SK-N-SH (cell line): ENCODE results near the gene SRGN. TPM values are rescaled to one million over a fixed set of nuclear protein-coding genes. Genes with fewer than 3 reads are reported as not detected.

Experiments used
- CTCF ChIA-PET: fragments of 300-600, 350-600 bp; formaldehyde crosslinking; extraction: SDS; loops from one replicate; lab custom pipeline; 2021; lab: Yijun Ruan, JAX
- POLR2A ChIA-PET: fragments of 350-600 bp; sonication (Branson Sonifier 250); formaldehyde crosslinking; extraction: SDS; loops from one replicate; lab custom pipeline; 2020; ENCODE audit warnings: antibody characterized with exemption, inconsistent platforms; lab: Yijun Ruan, JAX
- DNase-seq: peaks from one replicate; pipeline ENCODE4 v3.0.0; 2012
- H2AFZ ChIP-seq: fragments of 200-600 bp; sonication (generic); 2 replicates; pipeline ENCODE4 v1.8.1; 2016; ENCODE audit warnings: antibody characterized with exemption, mild to moderate bottlenecking, low read depth
- H3F3A ChIP-seq: fragments of 200-600 bp; sonication (generic); replicated peaks from 2 replicates; pipeline ENCODE3; 2016; ENCODE audit warnings: antibody characterized with exemption, mild to moderate bottlenecking; ENCODE audit not compliant: insufficient read depth
- H3K27ac ChIP-seq, 2 experiments: fragments of 200-500 bp in 1 of 2; fragments of 200-600 bp in 1 of 2; sonication (Bioruptor generic) in 1 of 2; sonication (generic), shearing (Covaris generic) in 1 of 2; 2 replicates each; pipeline versions ENCODE4 v1.5.1 to v1.6.1; 2014 to 2016; ENCODE audit warnings: low read depth in 2 of 2, inconsistent platforms in 1 of 2, low read length in 1 of 2, mild to moderate bottlenecking in 1 of 2, mixed read lengths in 1 of 2
- H3K27me3 ChIP-seq: fragments of 200-600 bp; sonication (generic), shearing (Covaris generic); 2 replicates; pipeline ENCODE4 v1.6.1; 2016; ENCODE audit warnings: mixed run types; ENCODE audit not compliant: insufficient read depth
- H3K36me3 ChIP-seq, 2 experiments: fragments of 200-500 bp in 1 of 2; fragments of 200-600 bp in 1 of 2; sonication (Bioruptor generic) in 1 of 2; sonication (generic) in 1 of 2; replicated peaks in 1 of 2; 2 replicates each; pipeline versions ENCODE3 to v1.5.1; 2014 to 2016; ENCODE audit warnings: low read length in 1 of 2, mild to moderate bottlenecking in 1 of 2; ENCODE audit not compliant: insufficient read depth in 2 of 2, control insufficient read depth in 1 of 2
- H3K4me1 ChIP-seq, 2 experiments: fragments of 200-500 bp in 1 of 2; fragments of 200-600 bp in 1 of 2; sonication (Bioruptor generic) in 1 of 2; sonication (generic), shearing (Covaris generic) in 1 of 2; 2 replicates each; pipeline versions ENCODE4 v1.5.1 to v1.6.1; 2014 to 2016; ENCODE audit warnings: low read depth in 1 of 2, low read length in 1 of 2, mixed run types in 1 of 2; ENCODE audit not compliant: insufficient read depth in 2 of 2, control insufficient read depth in 1 of 2
- H3K4me2 ChIP-seq: fragments of 200-600 bp; sonication (generic), shearing (Covaris generic); 2 replicates; pipeline ENCODE4 v1.6.1; 2017; ENCODE audit warnings: mixed run types
- H3K4me3 ChIP-seq, 2 experiments: fragments of 200-500 bp in 1 of 2; fragments of 200-600 bp in 1 of 2; sonication (Bioruptor generic) in 1 of 2; sonication (generic), shearing (Covaris generic) in 1 of 2; 2 replicates each; pipeline versions ENCODE4 v1.5.1 to v1.8.1; 2014 to 2016; ENCODE audit warnings: low read depth in 2 of 2, inconsistent platforms in 1 of 2, low read length in 1 of 2, mild to moderate bottlenecking in 1 of 2, mixed read lengths in 1 of 2, moderate library complexity in 1 of 2
- H3K79me2 ChIP-seq: fragments of 200-600 bp; sonication (generic); 2 replicates; pipeline ENCODE4 v1.8.1; 2017; ENCODE audit warnings: mild to moderate bottlenecking; ENCODE audit not compliant: insufficient read depth
- H3K9ac ChIP-seq: fragments of 200-600 bp; sonication (generic); 2 replicates; pipeline ENCODE4 v1.6.1; 2017; ENCODE audit warnings: mixed run types
- H3K9me2 ChIP-seq: fragments of 200-600 bp; sonication (generic); 2 replicates; pipeline ENCODE4 v1.6.1; 2017; ENCODE audit warnings: mixed run types
- H3K9me3 ChIP-seq: fragments of 200-600 bp; sonication (generic); 2 replicates; pipeline ENCODE4 v1.6.1; 2017; ENCODE audit warnings: mixed run types, mild to moderate bottlenecking, moderate library complexity
- H4K20me1 ChIP-seq: fragments of 200-600 bp; sonication (generic); 2 replicates; pipeline ENCODE4 v1.6.1; 2017; ENCODE audit warnings: mild to moderate bottlenecking, mixed run types; ENCODE audit not compliant: insufficient read depth
- CTCF ChIP-seq: fragments of 200-600 bp; sonication (generic); IDR thresholded peaks from 2 replicates; pipeline ENCODE4 v1.6.1; 2017; ENCODE audit warnings: antibody characterized with exemption, mild to moderate bottlenecking, moderate library complexity
- ELF1 ChIP-seq: IDR thresholded peaks from 2 replicates; pipeline ENCODE4 v1.4.0; 2012
- EP300 ChIP-seq, 2 experiments: IDR thresholded peaks; 2 replicates each; pipeline versions ENCODE4 v1.4.0 to v1.6.1; 2012; ENCODE audit warnings: borderline replicate concordance in 1 of 2, low read depth in 1 of 2, low read length in 1 of 2
- EZH2phosphoT487 ChIP-seq: fragments of 200-600 bp; sonication (generic); IDR thresholded peaks from 2 replicates; pipeline ENCODE4 v1.6.1; 2017; ENCODE audit warnings: low read depth, mixed run types, mild to moderate bottlenecking, antibody characterized with exemption, moderate library complexity, borderline replicate concordance
- FOSL2 ChIP-seq: IDR thresholded peaks from 2 replicates; pipeline ENCODE4 v1.4.0; 2012; ENCODE audit warnings: low read depth, mild to moderate bottlenecking, moderate library complexity, borderline replicate concordance
- FOXJ3 ChIP-seq: sonication (generic); formaldehyde crosslinking; IDR thresholded peaks from 2 replicates; pipeline ENCODE4 v1.5.1; 2020; ENCODE audit warnings: mild to moderate bottlenecking, missing genetic modification reagents
- GATA2 ChIP-seq: sonication (generic); formaldehyde crosslinking; IDR thresholded peaks from 2 replicates; pipeline ENCODE4 v1.5.0; 2020; ENCODE audit warnings: mild to moderate bottlenecking, missing genetic modification reagents
- MAX ChIP-seq: IDR thresholded peaks from 2 replicates; pipeline ENCODE4 v1.4.0; 2012; ENCODE audit warnings: low read depth
- NFIC ChIP-seq: IDR thresholded peaks from 2 replicates; pipeline ENCODE4 v1.4.0; 2012; ENCODE audit warnings: borderline replicate concordance
- NRF1 ChIP-seq: IDR thresholded peaks from 2 replicates; pipeline ENCODE4 v1.6.1; 2012; ENCODE audit warnings: low read depth, mild to moderate bottlenecking, low read length
- PBX3 ChIP-seq: IDR thresholded peaks from 2 replicates; pipeline ENCODE4; 2012
- POLR2AphosphoS5 ChIP-seq: IDR thresholded peaks from 2 replicates; pipeline ENCODE4 v1.6.1; 2012; ENCODE audit warnings: low read depth, low read length
- RAD21 ChIP-seq: IDR thresholded peaks from 2 replicates; pipeline ENCODE4 v1.6.1; 2012; ENCODE audit warnings: mild to moderate bottlenecking, low read length
- RCOR1 ChIP-seq: fragments of 150-350 bp; IDR thresholded peaks from 2 replicates; pipeline ENCODE4 v1.6.1; 2017; ENCODE audit warnings: antibody characterized with exemption, low read length
- RXRA ChIP-seq: IDR thresholded peaks from 2 replicates; pipeline ENCODE4 v1.4.0; 2012; ENCODE audit warnings: low read depth, mild to moderate bottlenecking, borderline replicate concordance
- SIN3A ChIP-seq: IDR thresholded peaks from 2 replicates; pipeline ENCODE4 v1.6.1; 2012; ENCODE audit warnings: low read depth, mild to moderate bottlenecking, low read length, moderate library complexity, borderline replicate concordance
- TAF1 ChIP-seq: IDR thresholded peaks from 2 replicates; pipeline ENCODE4 v1.6.1; 2012; ENCODE audit warnings: low read depth, mild to moderate bottlenecking, low read length, moderate library complexity, borderline replicate concordance
- TEAD4 ChIP-seq: IDR thresholded peaks from 2 replicates; pipeline ENCODE4 v1.4.0; 2012; ENCODE audit warnings: mild to moderate bottlenecking, borderline replicate concordance; ENCODE audit not compliant: insufficient read depth
- YY1 ChIP-seq: IDR thresholded peaks from 2 replicates; pipeline ENCODE4 v1.4.0; 2012; ENCODE audit warnings: low read depth, mild to moderate bottlenecking
- whole genome bisulfite sequencing: methylation state at CpG from one replicate; pipeline ENCODE4 v1.1.6; 2017; ENCODE audit warnings: low lambda C conversion rate; 5-methylcytosine and 5-hydroxymethylcytosine counted together
- polyA plus RNA-seq, 3 experiments: library from polyadenylated mRNA; depleted of rRNA; stranded (reverse); fragments of >200 nt; gene quantifications; 2 replicates each; pipeline ENCODE4 v1.2.3, GENCODE V29; 2012
- TF ChIP-seq, protein P1 (sequence below): IDR thresholded peaks from 2 replicates; pipeline ENCODE4 v1.4.0; 2012; ENCODE audit warnings: low read depth, borderline replicate concordance
- TF ChIP-seq, protein P2 (sequence below): fragments of 150-350 bp; IDR thresholded peaks from 2 replicates; pipeline ENCODE4 v1.6.1; 2017; ENCODE audit warnings: antibody characterized with exemption, low read length, low read depth, borderline replicate concordance

The SRGN gene
- polyA plus RNA-seq, 1 of the 3 experiments (the other 2 are of a cell fraction), result 0.10 TPM

DNA sequence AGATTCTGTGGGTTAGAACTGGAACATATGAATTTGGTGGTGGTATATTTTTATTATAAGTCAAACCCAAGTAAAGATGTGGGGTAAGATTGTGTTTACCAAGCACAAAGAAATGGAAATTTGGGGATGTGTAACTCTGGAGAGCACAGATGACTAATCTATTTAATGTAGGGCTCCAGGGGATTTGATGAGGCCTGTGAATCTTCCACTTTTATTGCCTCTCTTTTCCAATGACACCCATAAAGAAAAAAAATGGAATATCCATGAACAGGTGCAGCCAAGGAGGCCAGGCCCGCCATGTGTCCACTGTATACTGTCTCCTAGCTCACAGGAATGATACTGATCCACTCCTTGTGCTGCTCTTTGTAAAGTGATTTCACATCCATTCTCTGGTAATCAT lies 2.8 kb downstream of the SRGN start (continued):
- no peak for TF ChIP-seq CTCF

- Histone ChIP-seq H3K9me3 (no peaks in the 10 kb centered on the region), H3K4me2 (no peak overlapping the region), H3F3A (peaks cover 9% of the 10 kb centered on the region), H2AFZ (no peak overlapping the region), H3K36me3 (no peaks in the 10 kb centered on the region), H3K4me1 (no peaks in the 10 kb centered on the region), H3K27me3 (no peaks in the 10 kb centered on the region), H3K4me3 (no peak overlapping the region), H3K79me2 (no peaks in the 10 kb centered on the region), H3K27ac (no peak overlapping the region), H4K20me1 (no peaks in the 10 kb centered on the region), H3K9me2 (no peaks in the 10 kb centered on the region), H3K9ac (no peak overlapping the region)
- 71% methylated on average over 8 of the region's 8 CpGs for WGBS
- CTCF ChIA-PET, result interaction anchor here (0.9 kb wide), 2 partner anchors 86 to 102 kb away, joined by 3 to 4 read pairs; no protein-coding TSS in a partner anchor
- DNase-seq, result no peak
- POLR2A ChIA-PET, result no interaction called here
- TF ChIP-seq POLR2AphosphoS5 (no peak), NFIC (no peak), EP300 (IDR thresholded peaks at IDR 0.05; ENCODE audit: borderline replicate concordance in 1 of 2, low read depth in 1 of 2, low read length in 1 of 2) (no peak), ELF1 (no peak), MAX (no peak), FOSL2 (no peak), PBX3 (no peak), TEAD4 (no peak), RXRA (no peak), GATA2 (CRISPR knock-in tag) (no peak), FOXJ3 (CRISPR knock-in tag) (no peak), RAD21 (no peak), EZH2phosphoT487 (no peak), SIN3A (no peak), YY1 (no peak), TAF1 (no peak), RCOR1 (no peak), NRF1 (no peak)
- TF ChIP-seq, protein P1, sequence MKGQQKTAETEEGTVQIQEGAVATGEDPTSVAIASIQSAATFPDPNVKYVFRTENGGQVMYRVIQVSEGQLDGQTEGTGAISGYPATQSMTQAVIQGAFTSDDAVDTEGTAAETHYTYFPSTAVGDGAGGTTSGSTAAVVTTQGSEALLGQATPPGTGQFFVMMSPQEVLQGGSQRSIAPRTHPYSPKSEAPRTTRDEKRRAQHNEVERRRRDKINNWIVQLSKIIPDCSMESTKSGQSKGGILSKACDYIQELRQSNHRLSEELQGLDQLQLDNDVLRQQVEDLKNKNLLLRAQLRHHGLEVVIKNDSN, result no peak
- TF ChIP-seq, protein P2, sequence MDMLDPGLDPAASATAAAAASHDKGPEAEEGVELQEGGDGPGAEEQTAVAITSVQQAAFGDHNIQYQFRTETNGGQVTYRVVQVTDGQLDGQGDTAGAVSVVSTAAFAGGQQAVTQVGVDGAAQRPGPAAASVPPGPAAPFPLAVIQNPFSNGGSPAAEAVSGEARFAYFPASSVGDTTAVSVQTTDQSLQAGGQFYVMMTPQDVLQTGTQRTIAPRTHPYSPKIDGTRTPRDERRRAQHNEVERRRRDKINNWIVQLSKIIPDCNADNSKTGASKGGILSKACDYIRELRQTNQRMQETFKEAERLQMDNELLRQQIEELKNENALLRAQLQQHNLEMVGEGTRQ, result no peak
These were observed 3.3 kb downstream of the SRGN start for GRCh38 chr10:69091143-69091651.
